GM20431 (cell line): ENCODE measurements around the gene ABCB10.
"Not testable (repeated sequence)": the region's sequence is repeated elsewhere in the genome, so short reads cannot be mapped to it uniquely, and the experiment has no call there.

Source experiments
- in situ Hi-C: fragments of 300-500 bp; cut with MseI, MboI; formaldehyde crosslinking; loops from one replicate; pipeline ENCODE4 v1.15.0; 2020; ENCODE audit warnings: low sequenced_read_pairs; ENCODE audit not compliant: unreplicated experiment

ABCB10 gene

GRCh38 chr1:229574679-229575442, 16.4 kb upstream of the ABCB10 start:
- in situ Hi-C loops, result no loop called here

DNA sequence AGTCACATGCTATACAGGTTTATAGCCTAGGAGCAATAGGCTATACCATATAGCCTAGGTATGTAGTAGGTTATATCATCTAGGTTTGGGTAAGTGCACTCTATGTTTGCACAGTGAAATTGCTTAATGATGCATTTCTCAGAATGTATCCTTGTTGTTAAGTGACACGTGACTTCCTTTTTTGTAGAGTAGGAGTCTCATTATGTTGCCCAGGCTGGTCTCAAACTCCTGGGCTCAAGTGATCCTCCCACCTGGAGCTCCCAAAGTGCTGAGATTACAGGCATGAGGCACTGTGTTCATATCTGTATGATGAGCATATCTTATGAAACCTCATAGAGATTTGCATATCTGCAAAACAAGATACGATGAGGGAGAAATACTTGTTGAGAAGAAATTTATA, 13.8 kb upstream of the ABCB10 start:
- in situ Hi-C loops, result no loop called here

GRCh38 chr1:229570891-229571516, 12.5 kb upstream of the ABCB10 start:
- in situ Hi-C loops, result no loop called here

DNA sequence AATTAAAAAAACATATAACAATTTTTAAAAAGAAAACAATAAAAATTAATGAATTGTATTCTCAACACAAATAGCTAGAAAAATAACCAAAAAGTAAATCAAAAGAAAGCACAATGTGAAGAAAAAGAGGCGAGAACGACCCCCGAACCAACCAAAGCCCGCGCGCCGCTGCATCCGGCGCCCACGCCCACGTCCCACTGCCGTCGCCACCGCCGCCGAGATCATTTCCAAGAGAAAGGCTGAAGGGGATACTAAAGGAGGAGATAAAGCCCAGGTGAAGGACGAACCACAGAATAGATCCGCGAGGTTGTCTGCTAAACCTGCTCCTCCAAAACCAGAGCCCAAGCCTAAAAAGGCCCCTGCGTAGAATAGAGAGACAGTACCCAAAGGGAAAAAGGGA, 11.8 kb upstream of the ABCB10 start:
- in situ Hi-C loops, result no loop called here

DNA sequence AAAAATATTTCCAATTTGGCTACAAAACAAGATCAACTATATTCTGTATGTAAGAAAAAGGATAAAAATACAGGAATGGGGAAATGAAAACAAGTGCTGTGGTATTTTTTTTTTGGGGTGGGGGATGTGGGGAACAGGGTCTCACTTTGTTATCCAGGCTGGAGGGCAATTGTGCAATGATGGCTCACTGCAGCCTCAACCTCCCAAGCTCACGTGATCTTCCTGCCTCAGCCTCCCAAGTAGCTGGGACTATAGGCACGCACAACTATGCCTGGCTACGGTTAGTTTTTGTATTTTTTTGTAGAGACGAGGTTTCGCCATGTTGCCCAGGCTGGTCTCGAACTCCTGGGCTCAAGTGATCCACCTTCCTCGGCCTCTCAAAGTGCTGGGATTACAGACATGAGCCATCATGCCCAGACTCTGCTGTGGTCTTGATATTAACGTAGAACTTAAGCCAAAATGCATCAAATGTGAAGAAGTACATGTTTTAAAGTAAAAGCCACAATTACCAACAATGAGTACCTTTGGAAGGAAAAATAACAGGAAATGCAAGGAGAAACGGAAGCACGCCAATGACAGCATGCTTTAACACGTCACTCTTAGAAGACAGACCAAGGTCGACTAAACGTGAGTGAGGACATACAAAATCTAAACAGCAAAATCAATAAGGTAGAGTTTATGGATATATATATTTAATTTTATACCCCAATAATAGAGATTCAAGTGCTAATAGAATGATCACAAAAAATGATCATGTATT, 8.8 kb upstream of the ABCB10 start:
- in situ Hi-C loops, result loop anchor here (10.0 kb wide), 1 partner anchor 48 kb away; no protein-coding TSS in a partner anchor

GRCh38 chr1:229563701-229564100, 5.2 kb upstream of the ABCB10 start:
- in situ Hi-C loops, result loop anchor here (10.0 kb wide), 1 partner anchor 51 kb away; no protein-coding TSS in a partner anchor

DNA sequence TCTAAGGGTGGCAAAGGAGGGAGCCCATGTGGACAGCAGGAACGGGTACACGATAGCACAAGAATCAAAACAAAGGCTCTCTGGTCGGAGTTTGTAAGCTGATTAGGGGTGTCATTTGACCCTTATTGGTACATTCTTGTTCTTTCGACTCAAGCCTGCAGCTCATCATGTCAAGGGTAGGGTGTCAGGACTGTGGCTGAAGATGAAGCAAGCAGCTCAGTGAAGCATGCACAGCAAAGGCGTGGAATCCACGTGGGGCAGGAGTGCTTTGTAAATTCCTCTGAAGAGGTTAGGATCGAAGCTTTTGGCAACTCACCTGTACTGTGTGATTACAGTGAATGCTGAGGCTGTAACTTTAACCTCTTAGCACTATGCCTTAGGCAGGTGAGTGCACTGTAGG, 4.7 kb upstream of the ABCB10 start:
- in situ Hi-C loops, result loop anchor here (10.0 kb wide), 1 partner anchor 52 kb away; no protein-coding TSS in a partner anchor

- in situ Hi-C loops, result loop anchor here (10.0 kb wide), 1 partner anchor 52 kb away; no protein-coding TSS in a partner anchor
These were observed 4.2 kb upstream of the ABCB10 start for GRCh38 chr1:229562686-229563085.

GRCh38 chr1:229561141-229561540, 2.6 kb upstream of the ABCB10 start:
- in situ Hi-C loops, result loop anchor here (10.0 kb wide), 1 partner anchor 54 kb away; no protein-coding TSS in a partner anchor

- in situ Hi-C loops, result loop anchor here (10.0 kb wide), 1 partner anchor 55 kb away; no protein-coding TSS in a partner anchor
These were observed 1.6 kb upstream of the ABCB10 start for GRCh38 chr1:229560124-229560523.

GRCh38 chr1:229559336-229559801, 862 bp upstream of the ABCB10 start:
- in situ Hi-C loops, result not testable (repeated sequence)

DNA sequence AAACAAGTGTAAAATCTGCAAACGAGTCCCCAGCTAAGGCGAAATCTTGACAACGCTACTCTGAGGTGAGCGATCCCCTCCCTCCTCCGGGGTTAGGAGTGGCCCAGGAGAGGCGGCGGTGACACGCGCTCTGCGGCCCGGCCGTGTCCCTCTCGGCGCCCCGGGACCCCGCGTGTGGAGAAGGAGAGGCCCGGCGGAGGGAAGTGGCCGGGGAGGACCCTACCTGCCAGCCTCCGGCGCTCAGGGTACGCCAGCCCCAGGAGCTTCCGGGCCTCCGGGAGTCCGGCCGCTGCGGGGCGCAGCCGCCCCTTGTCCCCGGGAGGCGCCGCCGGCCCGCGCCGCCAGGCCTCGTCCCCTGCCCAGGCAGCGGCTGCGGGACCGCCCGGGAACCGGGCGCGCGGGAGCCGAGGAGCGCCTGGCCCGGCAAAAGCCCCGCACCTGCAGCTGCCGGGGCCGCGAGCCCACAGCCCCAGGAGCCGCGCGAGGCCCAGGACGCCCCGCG, 543 bp downstream of the ABCB10 start:
- in situ Hi-C loops, result no loop called here

DNA sequence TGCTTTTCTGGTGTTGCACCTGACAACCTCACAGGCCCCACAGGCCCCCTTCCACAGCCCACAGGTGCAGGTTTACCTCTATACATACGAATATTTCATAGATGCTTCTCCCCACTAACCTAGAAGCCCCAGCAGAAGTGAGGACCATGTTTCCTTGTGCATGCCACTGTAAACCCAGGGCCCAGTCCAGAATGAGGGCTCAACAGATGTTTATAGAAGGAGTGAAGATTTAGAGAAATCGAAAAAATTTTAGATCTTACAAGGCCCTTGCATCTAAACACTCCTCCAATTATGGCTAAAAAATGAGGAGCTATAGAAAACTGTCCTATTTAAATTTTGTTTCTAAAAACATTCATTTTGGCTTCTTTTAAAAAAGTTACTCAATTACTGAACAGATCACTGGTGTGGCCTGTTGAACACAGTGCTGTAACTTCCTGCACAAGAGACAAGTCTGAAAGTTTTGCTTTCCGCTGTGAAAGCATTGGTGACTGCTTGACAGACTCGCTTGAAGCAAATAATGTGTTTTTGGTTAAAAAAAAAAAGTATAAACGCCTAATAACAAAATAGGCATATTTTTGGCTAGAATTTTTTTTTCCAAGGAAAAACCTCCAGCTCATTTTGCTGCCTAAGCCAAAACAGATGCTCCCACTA, 1.2 kb downstream of the ABCB10 start:
- in situ Hi-C loops, result no loop called here

GRCh38 chr1:229554886-229555621, 3.5 kb downstream of the ABCB10 start:
- in situ Hi-C loops, result no loop called here

DNA sequence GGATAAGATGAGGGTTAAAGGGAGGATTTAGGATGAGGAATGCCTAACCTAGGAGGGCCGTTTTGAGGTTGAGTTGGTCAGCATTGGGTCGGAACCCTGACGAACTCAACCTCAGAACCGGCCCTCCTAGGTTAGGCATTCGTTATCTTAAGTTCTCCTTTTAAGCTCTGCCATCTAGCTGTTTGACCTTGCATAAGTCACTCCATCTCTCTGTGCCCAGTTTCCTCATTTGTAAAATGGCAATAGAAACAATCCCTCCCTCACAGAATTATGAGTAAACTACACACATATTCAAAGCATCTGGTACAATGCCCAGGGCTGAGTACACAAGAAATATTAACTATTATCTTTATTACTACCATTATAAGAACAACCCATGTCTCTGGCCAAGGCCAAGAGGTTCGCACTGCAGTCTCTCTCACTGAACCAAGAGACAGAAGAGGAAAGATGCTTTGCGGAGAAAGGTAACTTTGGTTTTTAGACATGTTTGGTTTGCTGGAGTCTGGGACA, 4.8 kb downstream of the ABCB10 start:
- in situ Hi-C loops, result no loop called here

- in situ Hi-C loops, result no loop called here
These were observed 5.8 kb downstream of the ABCB10 start for GRCh38 chr1:229552732-229553131.

GRCh38 chr1:229550812-229551567, 7.5 kb downstream of the ABCB10 start:
- in situ Hi-C loops, result no loop called here

- in situ Hi-C loops, result no loop called here
These were observed 11.0 kb downstream of the ABCB10 start for GRCh38 chr1:229547542-229547941.
